Osteoblast (primary cell): ENCODE measurements around the gene DIO3. TPM values are rescaled to one million over a fixed set of nuclear protein-coding genes. Genes with fewer than 3 reads are reported as not detected.

Source experiments
- DNase-seq: peaks from one replicate; pipeline ENCODE4 v3.0.0; 2011; ENCODE audit warnings: low spot score, mixed read lengths; ENCODE audit not compliant: insufficient read length; ENCODE audit errors: missing footprints
- H2AFZ ChIP-seq: 2 replicates; pipeline ENCODE4 v1.6.0; 2011; ENCODE audit warnings: mild to moderate bottlenecking, low read length
- H3K27ac ChIP-seq: 2 replicates; pipeline ENCODE4 v1.5.1; 2011; ENCODE audit warnings: mild to moderate bottlenecking, low read depth, low read length, moderate library complexity
- H3K27me3 ChIP-seq: 2 replicates; pipeline ENCODE4 v1.6.0; 2012; ENCODE audit warnings: mild to moderate bottlenecking, control low read depth, inconsistent platforms, low read length, moderate library complexity; ENCODE audit not compliant: insufficient read depth
- H3K36me3 ChIP-seq: 2 replicates; pipeline ENCODE4 v1.5.1; 2011; ENCODE audit warnings: mild to moderate bottlenecking, low read length, control low read depth, moderate library complexity; ENCODE audit not compliant: insufficient read depth
- H3K4me1 ChIP-seq: 2 replicates; pipeline ENCODE4 v1.5.1; 2011; ENCODE audit warnings: mild to moderate bottlenecking, low read length, control low read depth, moderate library complexity; ENCODE audit not compliant: insufficient read depth
- H3K4me2 ChIP-seq: 2 replicates; pipeline ENCODE4 v1.6.0; 2011; ENCODE audit warnings: mild to moderate bottlenecking, low read length; ENCODE audit not compliant: insufficient read depth
- H3K4me3 ChIP-seq: fragments of 200-600 bp; sonication (generic); 3 replicates; pipeline ENCODE4 v1.5.1; 2012; ENCODE audit warnings: mild to moderate bottlenecking, low read length, inconsistent platforms; ENCODE audit not compliant: insufficient read depth
- H3K79me2 ChIP-seq: 2 replicates; pipeline ENCODE4 v1.6.0; 2012; ENCODE audit warnings: mild to moderate bottlenecking, low read length, control low read depth, inconsistent platforms; ENCODE audit not compliant: insufficient read depth
- H3K9me3 ChIP-seq: 2 replicates; pipeline ENCODE4 v1.5.1; 2011; ENCODE audit warnings: low read depth, low read length, control low read depth
- H4K20me1 ChIP-seq: 2 replicates; pipeline ENCODE4 v1.6.0; 2012; ENCODE audit warnings: mild to moderate bottlenecking, low read length, control low read depth; ENCODE audit not compliant: insufficient read depth
- CTCF ChIP-seq: IDR thresholded peaks from 2 replicates; pipeline ENCODE4 v1.5.1; 2011; ENCODE audit warnings: mild to moderate bottlenecking, low read depth, low read length, moderate library complexity; ENCODE audit errors: extremely low read depth
- total RNA-seq: library from RNA; depleted of rRNA; stranded (reverse); fragments of >200 nt; gene quantifications from 2 replicates; pipeline ENCODE4 v1.2.3, GENCODE V29; 2012

The DIO3 gene
- total RNA-seq, 1 donor = not detected

- no peaks in the 10 kb centered on the region for H3K79me2 ChIP-seq
- H4K20me1 ChIP-seq = no peaks in the 10 kb centered on the region
- H3K27me3 ChIP-seq = no peaks in the 10 kb centered on the region
- no peak overlapping the region for H3K4me2 ChIP-seq
- no peaks in the 10 kb centered on the region for H3K9me3 ChIP-seq
- no peaks in the 10 kb centered on the region for H3K36me3 ChIP-seq
- no peak overlapping the region for H3K27ac ChIP-seq
- no peak overlapping the region for H2AFZ ChIP-seq
- DNase-seq = no peak
- H3K4me1 ChIP-seq = no peaks in the 10 kb centered on the region
- H3K4me3 ChIP-seq = no peak overlapping the region
- no peak for TF ChIP-seq CTCF
Observed at GRCh38 chr14:101596742-101597141, 35.4 kb downstream of the DIO3 start.

- no peak overlapping the region for H3K27ac ChIP-seq
- no peaks in the 10 kb centered on the region for H3K27me3 ChIP-seq
- H4K20me1 ChIP-seq = no peaks in the 10 kb centered on the region
- no peaks in the 10 kb centered on the region for H3K4me1 ChIP-seq
- H3K4me2 ChIP-seq = no peak overlapping the region
- no peaks in the 10 kb centered on the region for H3K9me3 ChIP-seq
- DNase-seq = no peak
- no peak overlapping the region for H3K4me3 ChIP-seq
- no peaks in the 10 kb centered on the region for H3K79me2 ChIP-seq
- no peaks in the 10 kb centered on the region for H3K36me3 ChIP-seq
- no peak overlapping the region for H2AFZ ChIP-seq
- no peak for TF ChIP-seq CTCF
Observed at GRCh38 chr14:101598159-101598558, 36.9 kb downstream of the DIO3 start.

- no peak for TF ChIP-seq CTCF
- Histone ChIP-seq H3K9me3 (no peaks in the 10 kb centered on the region), H4K20me1 (no peaks in the 10 kb centered on the region), H3K4me1 (no peaks in the 10 kb centered on the region), H3K4me2 (no peak overlapping the region), H3K27ac (no peak overlapping the region), H3K27me3 (no peaks in the 10 kb centered on the region), H3K36me3 (no peaks in the 10 kb centered on the region), H3K79me2 (no peaks in the 10 kb centered on the region), H3K4me3 (no peak overlapping the region), H2AFZ (no peak overlapping the region)
- DNase-seq = no peak
Observed at GRCh38 chr14:101598571-101599233, 37.4 kb downstream of the DIO3 start.

- no peak overlapping the region for H2AFZ ChIP-seq
- no peak overlapping the region for H3K4me2 ChIP-seq
- H3K79me2 ChIP-seq = no peaks in the 10 kb centered on the region
- H3K27me3 ChIP-seq = no peaks in the 10 kb centered on the region
- no peaks in the 10 kb centered on the region for H4K20me1 ChIP-seq
- no peaks in the 10 kb centered on the region for H3K9me3 ChIP-seq
- DNase-seq = peak; percentile 35
- no peaks in the 10 kb centered on the region for H3K36me3 ChIP-seq
- no peak overlapping the region for H3K27ac ChIP-seq
- no peak for TF ChIP-seq CTCF
- H3K4me3 ChIP-seq = no peak overlapping the region
- no peaks in the 10 kb centered on the region for H3K4me1 ChIP-seq
Observed at GRCh38 chr14:101599234-101599885, 38.1 kb downstream of the DIO3 start.
